HCT116 (cell line): ENCODE results near the gene CNTNAP5. TPM values are rescaled to one million over a fixed set of nuclear protein-coding genes. Genes with fewer than 3 reads are reported as not detected.

ENCODE experiments used
- ATAC-seq: fragments of 200-7000 bp; cut with Tn5 transposase; 2 replicates; pipeline ENCODE4 v1.9.1; 2020; ENCODE audit warnings: mild to moderate bottlenecking, moderate library complexity
- BruUV-seq: library from RNA; stranded (reverse); fragments of 400-500 nt; replicated peaks from 2 replicates; lab custom pipeline; 2021; lab: Mats Ljungman, UMichigan
- CTCF ChIA-PET: fragments of 300-600 bp; sonication (Branson Sonifier 250); formaldehyde crosslinking; loops from one replicate; lab custom pipeline; 2021; ENCODE audit warnings: antibody characterized with exemption; lab: Charles Lee
- POLR2A ChIA-PET: fragments of 300-600, 350-600 bp; sonication (Branson Sonifier 250); formaldehyde crosslinking; loops from one replicate; lab custom pipeline; 2021; ENCODE audit warnings: antibody characterized with exemption; lab: Charles Lee
- RAD21 ChIA-PET, 2 experiments: fragments of 300-600 bp; sonication (Branson Sonifier 250); formaldehyde crosslinking; loops; one replicate each; lab custom pipeline; 2023; ENCODE audit warnings: low total read pairs in 2 of 2; ENCODE audit not compliant: uncharacterized antibody in 2 of 2, unreplicated experiment in 2 of 2, low non-redundant PET in 1 of 2; lab: Charles Lee
- DNase-seq: peaks from one replicate; pipeline ENCODE4 v3.0.0-alpha.2; 2010; ENCODE audit warnings: low read depth, low spot score
- H2AFZ ChIP-seq: fragments of 200-600 bp; shearing (Covaris generic), sonication (generic); 2 replicates; pipeline ENCODE4 v1.6.1; 2017; ENCODE audit warnings: low read depth, mixed run types, mixed read lengths, antibody characterized with exemption, low read length; ENCODE audit not compliant: poor library complexity, severe bottlenecking
- H3K27ac ChIP-seq: 2 replicates; pipeline ENCODE4 v1.5.1; 2012; ENCODE audit warnings: low read depth, low read length
- H3K27me3 ChIP-seq: fragments of 200-600 bp; sonication (generic); 2 replicates; pipeline ENCODE4 v1.6.1; 2016; ENCODE audit warnings: mixed run types, low read length, mixed read lengths; ENCODE audit not compliant: insufficient read depth
- H3K36me3 ChIP-seq, 2 experiments: fragments of 200-500 bp in 1 of 2; fragments of 200-600 bp in 1 of 2; sonication (Bioruptor generic) in 1 of 2; sonication (generic) in 1 of 2; 2 replicates each; pipeline versions ENCODE4 v1.5.1 to v1.6.1; 2014 to 2016; ENCODE audit warnings: low read length in 2 of 2, inconsistent platforms in 1 of 2, mixed read lengths in 1 of 2, mixed run types in 1 of 2; ENCODE audit not compliant: insufficient read depth in 2 of 2, control insufficient read depth in 1 of 2
- H3K4me1 ChIP-seq, 2 experiments: fragments of 200-600 bp in 1 of 2; sonication (generic) in 1 of 2; 2 replicates each; pipeline versions ENCODE4 v1.5.1 to v1.6.1; 2012 to 2017; ENCODE audit warnings: low read length in 2 of 2, inconsistent platforms in 1 of 2, mild to moderate bottlenecking in 1 of 2, mixed read lengths in 1 of 2, mixed run types in 1 of 2, moderate library complexity in 1 of 2; ENCODE audit not compliant: insufficient read depth in 2 of 2, control insufficient read depth in 1 of 2
- H3K4me2 ChIP-seq: fragments of 200-600 bp; sonication (generic); 2 replicates; pipeline ENCODE4 v1.6.1; 2017; ENCODE audit warnings: mixed run types, low read length, mixed read lengths
- H3K4me3 ChIP-seq, 2 experiments: fragments of 200-600 bp in 1 of 2; sonication (generic) in 1 of 2; replicated peaks in 1 of 2; 2 replicates each; pipeline ENCODE4 v1.5.1; 2011 to 2016; ENCODE audit warnings: low read length in 2 of 2, control low read depth in 1 of 2, low read depth in 1 of 2, mild to moderate bottlenecking in 1 of 2, mixed read lengths in 1 of 2, mixed run types in 1 of 2
- H3K79me2 ChIP-seq: fragments of 200-600 bp; sonication (generic); 2 replicates; pipeline ENCODE4 v1.6.1; 2017; ENCODE audit warnings: mild to moderate bottlenecking, mixed run types, low read length, moderate library complexity, mixed read lengths; ENCODE audit not compliant: insufficient read depth
- H3K9ac ChIP-seq: fragments of 200-600 bp; sonication (generic); 2 replicates; pipeline ENCODE4 v1.6.1; 2016; ENCODE audit warnings: low read length, mixed read lengths
- H3K9me2 ChIP-seq: fragments of 200-600 bp; sonication (generic), shearing (Covaris generic); 2 replicates; pipeline ENCODE4 v1.6.1; 2017; ENCODE audit warnings: mixed run types, mild to moderate bottlenecking, moderate library complexity; ENCODE audit not compliant: insufficient read depth
- H3K9me3 ChIP-seq, 2 experiments: fragments of 200-500 bp in 1 of 2; fragments of 200-600 bp in 1 of 2; sonication (Bioruptor generic) in 1 of 2; sonication (generic) in 1 of 2; 2 replicates each; pipeline ENCODE4 v1.6.1; 2014 to 2017; ENCODE audit warnings: low read length in 2 of 2, mixed read lengths in 2 of 2, inconsistent platforms in 1 of 2, low read depth in 1 of 2, mild to moderate bottlenecking in 1 of 2, mixed run types in 1 of 2, moderate library complexity in 1 of 2; ENCODE audit not compliant: control insufficient read depth in 1 of 2, insufficient read depth in 1 of 2
- H4K20me1 ChIP-seq: fragments of 200-600 bp; sonication (generic), shearing (Covaris generic); 2 replicates; pipeline ENCODE4 v1.6.1; 2017; ENCODE audit warnings: mixed run types, mild to moderate bottlenecking, moderate library complexity; ENCODE audit not compliant: insufficient read depth
- CBX3 ChIP-seq: IDR thresholded peaks from 2 replicates; pipeline ENCODE4 v1.6.1; 2012; ENCODE audit warnings: low read depth
- CEBPB ChIP-seq: IDR thresholded peaks from 2 replicates; pipeline ENCODE4 v1.6.1; 2012; ENCODE audit warnings: low read depth
- EGR1 ChIP-seq: IDR thresholded peaks from 2 replicates; pipeline ENCODE4 v1.6.1; 2012; ENCODE audit warnings: low read depth
- EZH2 ChIP-seq: fragments of 200-600 bp; sonication (generic); IDR thresholded peaks from 2 replicates; pipeline ENCODE4 v1.6.1; 2017; ENCODE audit warnings: antibody characterized with exemption, mixed run types
- EZH2phosphoT487 ChIP-seq: fragments of 200-600 bp; IDR thresholded peaks from 2 replicates; pipeline ENCODE4 v1.6.1; 2018; ENCODE audit warnings: antibody characterized with exemption, borderline replicate concordance
- FOSL1 ChIP-seq: IDR thresholded peaks from 2 replicates; pipeline ENCODE4 v1.6.1; 2012; ENCODE audit warnings: low read depth
- JUND ChIP-seq: IDR thresholded peaks from 2 replicates; pipeline ENCODE4 v1.6.1; 2012
- POLR2A ChIP-seq: IDR thresholded peaks from 2 replicates; pipeline ENCODE4 v1.7.0; 2011; ENCODE audit warnings: borderline replicate concordance; ENCODE audit not compliant: insufficient read depth, insufficient read length; ENCODE audit errors: extremely low read depth
- POLR2AphosphoS5 ChIP-seq: IDR thresholded peaks from 2 replicates; pipeline ENCODE4 v1.6.1; 2011; ENCODE audit warnings: mild to moderate bottlenecking, low read depth, low read length, moderate library complexity
- RAD21 ChIP-seq: IDR thresholded peaks from 2 replicates; pipeline ENCODE4 v1.6.1; 2012; ENCODE audit warnings: low read depth, mild to moderate bottlenecking
- SIN3A ChIP-seq: IDR thresholded peaks from 2 replicates; pipeline ENCODE4 v1.6.1; 2012; ENCODE audit warnings: low read depth
- SRF ChIP-seq: IDR thresholded peaks from 2 replicates; pipeline ENCODE4 v1.6.1; 2012; ENCODE audit warnings: low read depth
- TCF7L2 ChIP-seq: IDR thresholded peaks from 2 replicates; pipeline ENCODE4 v1.7.0; 2011; ENCODE audit warnings: borderline replicate concordance, inconsistent platforms; ENCODE audit not compliant: insufficient read depth, insufficient read length; ENCODE audit errors: extremely low read depth
- YY1 ChIP-seq: IDR thresholded peaks from 2 replicates; pipeline ENCODE4 v1.6.1; 2011; ENCODE audit warnings: low read length, low read depth, moderate library complexity, mild to moderate bottlenecking; ENCODE audit not compliant: insufficient replicate concordance; ENCODE audit errors: extremely low read depth
- ZBTB33 ChIP-seq: IDR thresholded peaks from 2 replicates; pipeline ENCODE4 v1.6.1; 2011; ENCODE audit warnings: mild to moderate bottlenecking, low read length, moderate library complexity; ENCODE audit not compliant: insufficient replicate concordance; ENCODE audit errors: extremely low read depth
- ZFX ChIP-seq: fragments of 450-650 bp; IDR thresholded peaks from 2 replicates; pipeline ENCODE4 v1.6.1; 2017
- ZNF274 ChIP-seq: fragments of 200-500 bp; sonication (Bioruptor generic); IDR thresholded peaks from 2 replicates; pipeline ENCODE4 v1.6.1; 2014; ENCODE audit warnings: mild to moderate bottlenecking, low read depth, low read length, inconsistent platforms
- intact Hi-C: fragments of 100-400 bp; cut with micrococcal nuclease; formaldehyde crosslinking; loops from 2 replicates; pipeline ENCODE4 v1.10.0; 2022
- total RNA-seq: library from RNA; stranded (reverse); gene quantifications from one replicate; pipeline ENCODE4 v1.2.1, GENCODE V29; 2021; ENCODE audit not compliant: unreplicated experiment
- TF ChIP-seq, protein P1 (sequence below), 3 experiments: fragments of 200-600 bp in 1 of 3; sonication (generic) in 1 of 3; IDR thresholded peaks in 2 of 3; conservative IDR thresholded peaks in 1 of 3; 2 replicates each; pipeline ENCODE4 v1.5.1; 2012 to 2017; ENCODE audit warnings: low read depth in 2 of 3, low read length in 2 of 3, antibody characterized with exemption in 1 of 3, borderline replicate concordance in 1 of 3, control low read depth in 1 of 3, mild to moderate bottlenecking in 1 of 3, mixed read lengths in 1 of 3, mixed run types in 1 of 3, moderate library complexity in 1 of 3; ENCODE audit not compliant: insufficient read depth in 1 of 3
- TF ChIP-seq, protein P2 (sequence below): IDR thresholded peaks from 2 replicates; pipeline ENCODE4 v1.6.1; 2012; ENCODE audit warnings: low read depth
- TF ChIP-seq, protein P3 (sequence below): IDR thresholded peaks from 2 replicates; pipeline ENCODE4 v1.6.1; 2012

CNTNAP5 gene
- total RNA-seq, 1 experiment from 2014 or later: not detected

DNA sequence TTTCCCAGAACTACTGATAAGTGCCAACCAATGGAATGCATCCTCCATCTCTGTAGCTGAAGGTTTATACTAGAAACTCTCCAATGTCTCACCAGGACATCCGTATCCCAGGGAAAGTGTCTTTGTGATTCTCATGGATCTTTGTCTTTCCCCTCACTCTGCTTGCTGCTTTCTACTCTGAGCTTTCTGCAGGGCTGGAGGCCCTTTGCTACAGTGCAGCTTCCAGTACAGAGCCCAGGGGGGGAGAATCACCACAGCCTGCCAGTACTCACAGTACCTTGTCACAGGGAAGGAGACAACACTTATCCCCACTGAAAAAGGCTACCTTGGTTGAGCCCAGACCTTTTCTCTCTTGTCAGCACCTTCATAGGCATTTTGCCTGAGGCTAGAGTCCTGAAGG, 627.0 kb downstream of the CNTNAP5 start:
- Histone ChIP-seq H3K9me3 (peaks cover 0 to 23% of the 10 kb centered on the region in 2 experiments; a peak in 2 of 4 replicates), H3K9me2 (no peaks in the 10 kb centered on the region), H3K4me3 (no peak overlapping the region), H3K4me1 (no peaks in the 10 kb centered on the region), H3K9ac (no peak overlapping the region), H3K79me2 (no peaks in the 10 kb centered on the region), H4K20me1 (no peaks in the 10 kb centered on the region), H3K36me3 (no peaks in the 10 kb centered on the region; a peak in 1 of 4 replicates), H3K27ac (no peak overlapping the region), H3K4me2 (no peak overlapping the region), H2AFZ (no peak overlapping the region), H3K27me3 (no peaks in the 10 kb centered on the region)
- TF ChIP-seq CEBPB (no peak), SIN3A (no peak), ZFX (no peak), TCF7L2 (no peak), ZNF274 (no peak), POLR2AphosphoS5 (no peak), SRF (no peak), FOSL1 (no peak), CBX3 (no peak), EGR1 (no peak), YY1 (no peak), EZH2phosphoT487 (no peak), POLR2A (no peak), JUND (no peak), EZH2 (no peak), ZBTB33 (no peak), RAD21 (no peak)
- TF ChIP-seq, protein P1, sequence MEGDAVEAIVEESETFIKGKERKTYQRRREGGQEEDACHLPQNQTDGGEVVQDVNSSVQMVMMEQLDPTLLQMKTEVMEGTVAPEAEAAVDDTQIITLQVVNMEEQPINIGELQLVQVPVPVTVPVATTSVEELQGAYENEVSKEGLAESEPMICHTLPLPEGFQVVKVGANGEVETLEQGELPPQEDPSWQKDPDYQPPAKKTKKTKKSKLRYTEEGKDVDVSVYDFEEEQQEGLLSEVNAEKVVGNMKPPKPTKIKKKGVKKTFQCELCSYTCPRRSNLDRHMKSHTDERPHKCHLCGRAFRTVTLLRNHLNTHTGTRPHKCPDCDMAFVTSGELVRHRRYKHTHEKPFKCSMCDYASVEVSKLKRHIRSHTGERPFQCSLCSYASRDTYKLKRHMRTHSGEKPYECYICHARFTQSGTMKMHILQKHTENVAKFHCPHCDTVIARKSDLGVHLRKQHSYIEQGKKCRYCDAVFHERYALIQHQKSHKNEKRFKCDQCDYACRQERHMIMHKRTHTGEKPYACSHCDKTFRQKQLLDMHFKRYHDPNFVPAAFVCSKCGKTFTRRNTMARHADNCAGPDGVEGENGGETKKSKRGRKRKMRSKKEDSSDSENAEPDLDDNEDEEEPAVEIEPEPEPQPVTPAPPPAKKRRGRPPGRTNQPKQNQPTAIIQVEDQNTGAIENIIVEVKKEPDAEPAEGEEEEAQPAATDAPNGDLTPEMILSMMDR (IDR thresholded peaks at IDR 0.05 in 2 of 3, conservative IDR thresholded peaks at IDR 0.05 in 1 of 3; ENCODE audit: borderline replicate concordance in 1 of 3, insufficient read depth in 1 of 3, low read depth in 2 of 3, low read length in 2 of 3): no peak
- TF ChIP-seq, protein P2, sequence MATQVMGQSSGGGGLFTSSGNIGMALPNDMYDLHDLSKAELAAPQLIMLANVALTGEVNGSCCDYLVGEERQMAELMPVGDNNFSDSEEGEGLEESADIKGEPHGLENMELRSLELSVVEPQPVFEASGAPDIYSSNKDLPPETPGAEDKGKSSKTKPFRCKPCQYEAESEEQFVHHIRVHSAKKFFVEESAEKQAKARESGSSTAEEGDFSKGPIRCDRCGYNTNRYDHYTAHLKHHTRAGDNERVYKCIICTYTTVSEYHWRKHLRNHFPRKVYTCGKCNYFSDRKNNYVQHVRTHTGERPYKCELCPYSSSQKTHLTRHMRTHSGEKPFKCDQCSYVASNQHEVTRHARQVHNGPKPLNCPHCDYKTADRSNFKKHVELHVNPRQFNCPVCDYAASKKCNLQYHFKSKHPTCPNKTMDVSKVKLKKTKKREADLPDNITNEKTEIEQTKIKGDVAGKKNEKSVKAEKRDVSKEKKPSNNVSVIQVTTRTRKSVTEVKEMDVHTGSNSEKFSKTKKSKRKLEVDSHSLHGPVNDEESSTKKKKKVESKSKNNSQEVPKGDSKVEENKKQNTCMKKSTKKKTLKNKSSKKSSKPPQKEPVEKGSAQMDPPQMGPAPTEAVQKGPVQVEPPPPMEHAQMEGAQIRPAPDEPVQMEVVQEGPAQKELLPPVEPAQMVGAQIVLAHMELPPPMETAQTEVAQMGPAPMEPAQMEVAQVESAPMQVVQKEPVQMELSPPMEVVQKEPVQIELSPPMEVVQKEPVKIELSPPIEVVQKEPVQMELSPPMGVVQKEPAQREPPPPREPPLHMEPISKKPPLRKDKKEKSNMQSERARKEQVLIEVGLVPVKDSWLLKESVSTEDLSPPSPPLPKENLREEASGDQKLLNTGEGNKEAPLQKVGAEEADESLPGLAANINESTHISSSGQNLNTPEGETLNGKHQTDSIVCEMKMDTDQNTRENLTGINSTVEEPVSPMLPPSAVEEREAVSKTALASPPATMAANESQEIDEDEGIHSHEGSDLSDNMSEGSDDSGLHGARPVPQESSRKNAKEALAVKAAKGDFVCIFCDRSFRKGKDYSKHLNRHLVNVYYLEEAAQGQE: no peak
- TF ChIP-seq, protein P3, sequence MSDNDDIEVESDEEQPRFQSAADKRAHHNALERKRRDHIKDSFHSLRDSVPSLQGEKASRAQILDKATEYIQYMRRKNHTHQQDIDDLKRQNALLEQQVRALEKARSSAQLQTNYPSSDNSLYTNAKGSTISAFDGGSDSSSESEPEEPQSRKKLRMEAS: no peak
- ATAC-seq: no peak
- POLR2A ChIA-PET: no interaction called here
- intact Hi-C loops: no loop called here
- CTCF ChIA-PET: no interaction called here
- no peak for DNase-seq
- RAD21 ChIA-PET: no interaction called here
- no TSS peak for BruUV-seq
